NCI-H82 treated with DMSO at 0.1 percent for 48 hours (cell line): ENCODE data around the gene CTTNBP2.
"Not testable (repeated sequence)": the region's sequence is repeated elsewhere in the genome, so short reads cannot be mapped to it uniquely, and the experiment has no call there.

Experiments
- DNase-seq: peaks from one replicate; lab custom pipeline; 2025; ENCODE audit not compliant: unreplicated experiment; lab: John Stamatoyannopoulos, UW

The CTTNBP2 gene

DNA sequence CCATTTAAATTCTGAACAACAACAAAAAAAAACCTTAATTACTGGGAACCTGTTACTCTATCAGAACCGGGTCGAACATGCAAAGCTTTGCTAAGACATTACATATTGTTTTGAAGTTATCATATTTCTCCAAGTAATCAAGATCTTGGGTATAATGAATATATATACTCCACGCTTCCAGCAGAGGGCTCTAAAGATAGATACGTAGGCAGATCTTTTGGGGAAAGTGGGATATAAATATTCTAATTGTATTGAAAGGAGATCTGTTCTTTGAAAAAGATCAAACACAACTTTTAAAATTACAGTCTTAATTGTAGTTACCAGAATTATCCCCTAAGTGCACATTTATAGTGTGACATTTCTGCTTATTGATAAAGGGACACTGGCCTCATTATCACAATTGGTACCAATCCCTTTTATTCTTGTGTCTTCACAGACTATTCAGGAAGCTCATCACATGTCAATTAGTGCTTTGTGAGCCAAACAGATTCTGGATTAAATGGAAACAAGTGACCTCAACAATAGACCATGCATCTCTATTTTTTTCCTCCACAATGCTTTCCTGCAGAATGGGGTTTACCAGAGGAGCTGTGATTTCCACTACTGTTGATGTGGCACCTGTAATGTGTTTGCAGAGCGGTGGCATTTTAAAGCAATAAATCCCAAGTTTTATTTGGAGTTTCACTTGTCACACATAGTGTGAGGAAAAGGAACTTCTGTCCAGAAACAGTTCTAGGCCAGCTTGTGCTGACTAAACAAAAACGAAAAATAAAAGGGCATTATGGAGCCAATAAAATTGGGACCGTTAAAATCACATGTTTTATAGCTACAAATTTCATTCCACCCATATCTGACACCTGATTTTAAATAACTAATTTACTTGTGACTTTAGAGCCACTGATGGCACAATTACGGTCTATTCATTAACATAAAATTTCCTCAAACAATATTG is 122.4 kb downstream of the CTTNBP2 start:
- no peak for DNase-seq

DNA sequence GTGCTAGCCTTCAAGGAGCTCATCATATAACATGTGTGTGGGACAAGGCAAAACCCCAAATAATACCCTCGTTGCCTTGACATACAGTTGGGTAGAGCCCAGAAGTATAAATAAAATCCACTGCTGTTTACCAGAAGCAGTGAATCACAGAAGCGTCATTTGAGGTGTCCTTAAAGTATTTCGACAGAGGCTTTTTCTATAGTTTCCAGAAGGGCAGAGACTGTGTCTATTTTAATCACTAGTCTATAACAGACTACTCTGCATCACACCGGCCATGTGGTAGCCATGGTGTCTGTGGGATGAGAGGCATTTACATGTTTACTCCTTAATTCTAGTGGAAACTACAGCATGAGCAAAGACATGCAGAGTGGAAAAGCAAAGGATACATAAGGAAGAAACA is 131.3 kb downstream of the CTTNBP2 start:
- DNase-seq, result no peak

DNA sequence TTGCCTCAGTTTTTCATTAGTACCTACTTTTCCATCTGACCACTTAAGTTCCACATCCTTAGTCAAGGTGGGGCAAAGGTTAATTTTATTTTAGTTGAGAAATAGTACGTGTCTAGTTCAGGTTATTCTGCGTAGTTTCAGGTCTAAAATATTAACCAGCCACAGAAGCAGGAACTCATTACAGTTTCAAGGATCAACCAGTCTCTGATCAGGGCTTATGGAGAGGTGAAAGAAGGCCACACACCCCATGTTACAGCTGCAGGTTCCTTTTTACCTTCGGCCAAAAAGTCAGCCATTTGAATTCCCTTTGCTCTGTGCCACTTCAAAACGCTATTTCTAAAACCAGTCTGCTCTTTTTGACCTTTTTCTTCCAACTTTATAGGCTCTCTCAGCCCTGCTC is 134.2 kb downstream of the CTTNBP2 start:
- DNase-seq, result no peak

DNA sequence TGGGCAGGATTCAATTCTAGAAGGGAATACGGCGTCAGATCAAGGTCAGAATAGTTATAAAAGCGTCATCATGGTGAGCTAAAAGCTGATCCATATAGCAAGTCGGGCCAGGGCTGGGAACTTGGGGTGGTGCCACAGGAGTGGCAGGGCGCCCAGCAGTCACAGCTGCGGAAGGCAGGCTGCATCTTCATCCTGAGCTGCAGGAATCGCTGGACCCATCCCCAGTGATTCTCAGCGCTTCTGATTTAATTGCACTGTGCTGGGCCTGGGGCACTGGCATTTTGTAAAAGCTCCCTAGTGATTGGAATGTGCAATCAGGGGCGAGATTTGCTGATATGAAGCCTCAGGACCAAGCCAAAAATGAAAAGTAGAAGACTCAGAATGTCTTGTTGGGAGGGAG is 135.3 kb downstream of the CTTNBP2 start:
- DNase-seq, result no peak

DNA sequence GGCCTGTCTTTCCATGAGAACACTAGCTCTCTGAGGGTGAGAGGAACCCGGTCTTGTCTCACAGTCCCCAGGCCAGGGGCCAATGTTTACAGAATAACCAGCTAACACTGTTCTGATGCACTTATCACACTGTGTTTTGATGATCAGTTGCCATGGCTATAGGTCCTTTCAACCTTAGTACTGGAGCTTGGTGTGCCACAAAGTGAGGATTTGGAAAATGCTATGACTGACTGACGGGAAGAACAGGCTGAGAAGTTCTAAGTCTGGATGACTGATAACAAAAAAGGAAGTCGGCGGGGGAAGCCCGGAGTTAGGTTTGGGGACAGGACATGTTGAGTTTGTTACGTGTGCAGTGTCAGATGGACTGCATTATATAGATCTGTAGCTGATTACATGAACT is 141.8 kb downstream of the CTTNBP2 start:
- DNase-seq, result no peak

DNA sequence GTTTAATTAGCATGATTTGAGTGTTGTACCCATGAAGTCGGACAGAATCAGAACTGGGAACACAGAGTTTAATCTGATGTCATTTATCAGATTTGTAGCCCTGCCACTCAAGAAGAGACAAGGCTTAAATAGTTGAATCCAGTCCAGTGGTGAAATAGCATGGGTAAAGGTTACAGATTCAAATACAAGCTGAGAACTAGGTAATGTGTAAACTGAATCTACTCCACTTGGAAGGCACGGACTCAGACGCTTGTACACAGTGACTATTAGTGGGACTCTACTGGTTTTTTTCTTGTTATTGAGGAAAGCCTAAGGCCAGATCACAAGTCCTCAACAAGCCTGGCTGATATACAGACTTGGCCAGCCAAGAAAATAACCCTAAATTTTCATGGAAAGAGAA is 142.9 kb downstream of the CTTNBP2 start:
- no peak for DNase-seq

DNA sequence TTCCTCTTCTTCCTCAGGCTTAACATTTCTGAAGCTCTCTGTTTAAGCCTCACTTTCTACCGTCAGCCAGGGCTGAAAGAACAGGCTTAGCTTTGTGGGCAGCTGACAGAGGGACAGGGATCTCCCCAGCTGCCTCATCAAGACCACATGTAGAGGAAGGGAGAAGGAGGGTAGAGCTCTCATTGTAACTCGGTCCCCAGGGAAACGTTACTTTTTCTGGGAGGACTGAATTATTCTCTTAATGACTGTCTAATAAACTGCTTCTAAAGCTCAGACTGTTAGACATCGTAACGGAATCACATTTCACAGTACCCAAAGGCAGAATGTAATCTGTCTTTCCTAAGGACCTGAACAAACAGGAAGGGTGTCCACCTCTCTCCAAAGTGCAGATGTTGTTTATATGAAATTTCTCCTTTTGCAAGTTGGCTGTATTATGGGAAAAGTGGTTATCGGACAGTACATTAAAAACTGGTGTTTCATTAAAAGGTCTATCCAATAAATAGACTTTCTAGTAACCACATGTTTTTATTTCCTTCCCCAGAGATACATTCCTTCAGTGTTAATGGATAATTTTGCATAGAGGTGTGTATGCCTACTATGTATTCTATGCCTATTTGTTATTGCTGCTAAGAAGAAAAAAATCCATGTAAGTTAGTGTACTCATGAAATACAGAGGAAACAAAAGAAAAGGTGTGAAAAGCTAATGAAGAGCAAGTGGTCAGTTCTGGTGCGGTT is 144.2 kb downstream of the CTTNBP2 start:
- no peak for DNase-seq

DNA sequence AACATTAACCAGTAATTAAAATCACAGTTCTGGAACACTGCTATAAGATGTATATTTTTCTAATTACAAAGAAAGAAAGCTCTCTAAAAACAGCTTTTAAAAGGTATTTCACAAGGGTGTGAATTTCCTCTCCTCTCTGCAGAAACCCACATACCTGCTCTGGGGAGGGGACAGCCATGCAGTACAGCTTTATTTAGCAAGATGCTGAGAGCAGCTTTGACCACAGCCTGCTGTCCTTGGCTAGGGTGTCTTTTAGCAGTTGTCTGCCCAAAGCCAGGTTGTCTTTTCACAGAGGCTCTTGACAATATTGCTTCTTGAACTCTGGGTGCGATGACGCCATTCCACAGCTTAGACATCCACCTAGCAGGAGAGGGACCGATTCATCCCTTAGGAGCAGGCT is 148.3 kb downstream of the CTTNBP2 start:
- DNase-seq, result no peak

DNA sequence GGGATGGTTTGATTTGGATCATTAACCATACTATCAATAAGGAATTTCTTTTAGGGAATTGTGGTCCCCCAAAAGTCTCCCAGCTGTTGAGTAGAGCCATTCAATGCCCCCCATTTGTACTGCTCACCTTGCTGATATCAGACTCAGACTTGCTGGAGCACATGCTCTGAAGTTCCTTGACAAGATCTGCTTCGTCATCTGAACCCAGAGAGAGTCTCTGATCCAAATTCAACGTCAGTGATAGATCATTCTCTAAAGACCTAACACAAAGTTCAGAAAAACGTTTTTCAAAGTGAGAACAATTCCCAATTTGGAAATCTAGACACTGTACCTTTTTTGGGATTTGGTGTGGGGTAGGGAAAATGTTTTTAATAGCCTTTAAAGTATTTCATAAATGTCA is 153.9 kb downstream of the CTTNBP2 start:
- DNase-seq, result no peak

DNA sequence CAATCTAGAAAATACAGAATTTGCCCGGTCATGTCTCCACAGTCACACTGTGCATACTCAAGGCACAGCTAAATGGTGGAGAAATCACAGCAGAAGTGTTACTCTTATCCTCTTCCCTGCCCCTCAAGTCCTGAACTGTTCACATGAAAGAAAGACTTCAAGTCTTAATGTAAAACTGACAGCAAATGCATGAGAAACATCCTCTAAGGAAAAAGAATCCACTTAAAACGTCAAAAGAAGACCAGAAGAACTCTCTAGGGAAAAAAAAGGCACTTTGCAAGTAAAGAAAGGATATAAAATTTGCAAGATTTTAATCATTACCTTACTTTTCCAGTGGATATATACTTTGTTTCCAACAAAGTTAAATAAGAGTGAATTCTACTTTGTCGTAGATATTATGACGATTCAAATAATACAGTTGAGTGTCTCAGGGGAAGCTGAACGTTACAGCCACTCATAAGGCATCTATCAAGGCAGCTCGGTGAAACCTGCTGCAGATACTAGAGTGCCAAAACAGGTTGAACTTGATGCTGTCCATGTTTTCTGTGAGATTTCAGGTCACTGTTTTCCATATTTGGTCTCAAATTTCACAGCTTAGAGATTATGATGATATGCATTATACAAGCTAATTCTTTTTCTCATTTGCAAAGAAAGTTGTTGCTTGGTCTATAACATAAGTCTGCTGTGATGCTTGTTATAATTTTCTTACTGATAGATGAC is 155.0 kb downstream of the CTTNBP2 start:
- no peak for DNase-seq

DNA sequence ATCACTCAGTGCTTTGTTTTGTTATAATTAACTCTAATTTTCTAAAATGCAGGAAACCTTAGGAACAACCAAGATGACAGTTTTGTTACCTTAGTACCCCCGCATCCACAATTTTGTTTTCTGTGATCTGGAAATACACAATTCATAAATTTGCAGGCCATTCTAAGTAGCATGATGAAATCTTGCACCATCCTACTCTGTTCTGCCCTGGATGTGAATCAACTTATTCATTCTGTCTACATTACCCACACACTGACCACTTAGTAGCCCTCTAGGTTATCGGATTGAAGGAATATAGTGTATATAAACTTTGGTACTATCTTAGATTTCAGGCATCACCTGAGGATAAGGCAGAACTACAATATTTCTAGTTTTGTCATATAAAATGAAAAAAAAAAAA is 155.9 kb downstream of the CTTNBP2 start:
- no peak for DNase-seq

DNA sequence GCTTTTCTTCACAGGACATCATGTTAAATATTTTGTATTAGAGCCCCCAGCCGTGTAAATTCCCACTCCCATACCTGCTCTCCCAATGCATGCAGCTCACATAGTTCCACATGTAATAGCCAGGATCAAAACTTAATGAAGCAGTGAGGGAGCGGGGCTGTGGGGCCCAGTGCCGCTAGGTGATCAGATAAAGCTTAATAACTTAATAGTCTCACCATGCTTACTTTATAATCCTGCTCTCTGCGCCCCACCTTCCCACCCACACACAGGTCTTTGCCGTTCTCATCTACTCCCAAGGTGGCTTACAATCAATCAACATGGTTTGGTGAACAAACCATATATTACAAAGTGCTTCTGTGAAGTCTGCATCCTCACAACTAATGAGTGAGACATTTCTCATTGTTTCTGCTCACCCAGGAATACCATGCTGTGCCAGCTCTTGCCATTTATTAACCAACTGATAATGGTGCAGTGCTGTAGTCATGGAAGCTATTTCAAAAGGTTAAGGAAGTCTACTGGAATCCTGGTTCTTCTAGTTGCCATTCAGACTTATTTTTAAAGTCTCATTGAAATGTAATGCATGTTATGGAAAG is 156.4 kb downstream of the CTTNBP2 start:
- DNase-seq, result no peak

DNA sequence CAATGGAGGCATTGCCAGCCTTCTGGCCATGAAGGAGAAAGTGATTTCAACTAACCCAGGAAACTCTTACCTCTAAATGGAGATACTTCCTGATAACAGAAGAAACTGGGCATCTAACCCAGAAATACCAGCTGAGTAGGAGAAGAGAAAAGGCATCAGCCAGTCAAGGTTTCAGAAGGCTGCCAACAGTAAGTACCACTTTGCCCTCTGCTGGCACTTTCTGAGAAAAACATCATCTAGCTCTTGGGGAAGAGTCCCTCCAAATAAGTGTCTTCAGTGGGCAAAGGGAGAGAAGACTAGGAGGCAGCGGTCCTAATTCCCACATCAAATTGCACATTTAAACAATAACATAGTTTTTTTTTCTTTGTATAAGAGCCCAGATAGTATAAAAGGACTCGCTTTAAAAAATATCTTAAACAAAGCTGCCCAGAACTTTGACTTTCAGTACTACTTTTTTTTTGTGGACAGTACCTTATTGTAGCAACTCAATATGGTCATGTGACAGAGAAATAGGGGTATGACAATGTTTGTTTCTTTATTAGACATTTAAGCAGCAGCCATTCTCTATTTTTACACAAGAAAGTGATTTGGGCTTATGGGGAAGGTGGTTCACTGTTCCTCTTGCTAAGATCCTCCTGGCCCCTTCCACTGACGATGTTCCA is 157.3 kb downstream of the CTTNBP2 start:
- DNase-seq, result peak; percentile 3

DNA sequence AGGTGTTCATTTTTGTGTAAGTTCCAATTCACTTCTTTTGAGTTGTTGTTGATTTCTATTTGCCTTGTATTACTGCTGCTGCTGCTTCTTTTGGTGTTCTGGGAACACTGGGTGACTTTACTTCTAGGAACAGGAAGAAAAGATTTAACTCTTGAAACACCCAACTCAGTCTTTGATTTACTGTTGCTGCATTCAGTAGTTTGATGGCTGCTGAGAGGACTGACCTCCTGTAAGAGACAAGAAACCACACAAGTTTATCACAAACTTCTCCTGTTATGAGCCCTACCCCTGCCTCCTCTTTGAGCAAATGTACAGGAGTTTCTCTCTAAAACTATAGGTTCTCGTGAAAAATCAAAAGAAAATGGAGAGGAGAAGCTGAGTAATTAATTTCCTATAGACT is 161.7 kb downstream of the CTTNBP2 start:
- DNase-seq, result no peak

DNA sequence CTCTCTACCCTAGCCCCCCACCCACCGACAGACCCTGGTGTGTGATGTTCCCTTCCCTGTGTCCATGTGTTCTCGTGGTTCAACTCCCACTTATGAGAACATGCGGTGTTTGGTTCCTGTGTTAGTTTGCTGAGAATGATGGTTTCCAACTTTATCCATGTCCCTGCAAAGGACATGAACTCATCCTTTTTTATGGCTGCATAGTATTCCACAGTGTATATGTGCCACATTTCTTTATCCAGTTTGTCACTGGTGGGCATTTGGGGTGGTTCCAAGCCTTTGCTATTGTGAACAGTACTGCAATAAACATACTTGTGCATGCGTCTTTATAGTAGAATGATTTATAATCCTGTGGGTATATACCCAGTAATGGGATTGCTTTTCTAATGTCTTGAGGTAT is 165.1 kb downstream of the CTTNBP2 start:
- DNase-seq, result not testable (repeated sequence)

DNA sequence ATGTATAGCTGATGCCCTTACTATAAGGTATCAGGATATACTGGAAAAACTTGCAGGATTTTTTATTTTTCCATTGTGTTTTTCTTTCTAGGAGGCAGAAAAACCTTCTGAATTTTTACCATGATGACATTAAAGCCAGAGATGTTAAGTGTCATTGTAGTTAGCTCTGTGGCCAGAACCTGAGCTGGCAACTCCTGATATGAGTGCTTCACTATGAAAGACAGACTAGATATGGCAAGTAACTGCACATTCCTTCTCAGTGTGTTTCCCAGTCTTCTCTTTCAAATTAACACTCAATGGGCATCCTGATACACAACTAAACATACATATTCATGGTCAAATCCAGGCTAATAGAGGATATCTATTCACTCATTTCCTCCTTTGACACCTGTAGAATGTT is 166.2 kb downstream of the CTTNBP2 start:
- no peak for DNase-seq

DNA sequence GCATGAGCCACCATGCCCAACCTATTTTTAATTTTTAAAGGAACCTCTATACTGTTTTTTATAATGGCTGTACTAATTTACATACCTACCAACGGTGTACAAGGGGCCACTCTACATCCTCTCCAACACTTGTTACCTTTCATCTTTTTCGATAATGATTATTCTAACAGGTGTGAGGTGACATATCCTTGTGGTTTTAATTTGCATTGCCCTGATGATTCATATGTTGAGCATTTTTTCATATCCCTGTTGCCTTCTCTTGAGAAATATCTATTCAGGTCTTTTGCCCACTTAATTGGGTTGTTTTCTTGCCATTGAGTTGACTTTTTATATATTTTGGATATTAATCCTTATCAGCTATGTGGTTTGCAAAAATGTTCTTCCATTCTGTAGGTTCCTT is 167.0 kb downstream of the CTTNBP2 start:
- no peak for DNase-seq

DNA sequence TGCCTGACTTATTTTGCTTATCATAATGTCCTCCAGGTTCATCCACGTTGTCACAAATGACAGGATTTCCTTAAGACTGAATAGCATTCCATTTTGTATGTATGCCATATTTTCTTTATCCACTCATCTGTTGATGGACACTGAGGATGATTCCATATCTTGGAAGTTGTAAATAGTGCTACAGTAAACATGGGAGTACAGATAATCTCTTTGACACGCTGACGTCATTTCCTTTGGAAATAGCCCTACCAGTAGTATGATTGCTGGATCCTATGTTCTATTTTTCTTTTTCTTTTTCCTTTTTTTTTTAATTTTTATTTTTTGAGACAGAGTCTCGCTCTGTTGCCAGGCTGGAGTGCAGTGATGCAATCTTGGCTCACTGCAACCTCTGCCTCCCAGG is 167.6 kb downstream of the CTTNBP2 start:
- no peak for DNase-seq

DNA sequence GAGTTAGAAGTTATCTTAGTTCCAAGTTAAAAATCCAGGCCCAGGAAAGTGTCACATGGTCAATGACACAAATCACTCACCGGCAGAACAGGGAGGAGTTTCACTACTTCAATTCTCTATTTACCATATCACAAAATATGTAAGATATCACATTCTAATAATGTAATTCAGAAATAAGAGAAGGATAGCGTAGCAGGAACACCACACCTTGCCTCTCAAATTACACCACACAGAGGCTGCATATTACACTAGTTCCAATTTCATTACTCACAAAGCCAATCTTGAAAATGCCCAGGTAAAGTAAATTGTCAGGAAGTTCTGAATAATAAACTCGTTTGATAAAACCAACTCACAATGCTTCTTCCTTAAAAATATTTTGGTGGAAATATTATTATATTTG is 169.2 kb downstream of the CTTNBP2 start:
- no peak for DNase-seq

DNA sequence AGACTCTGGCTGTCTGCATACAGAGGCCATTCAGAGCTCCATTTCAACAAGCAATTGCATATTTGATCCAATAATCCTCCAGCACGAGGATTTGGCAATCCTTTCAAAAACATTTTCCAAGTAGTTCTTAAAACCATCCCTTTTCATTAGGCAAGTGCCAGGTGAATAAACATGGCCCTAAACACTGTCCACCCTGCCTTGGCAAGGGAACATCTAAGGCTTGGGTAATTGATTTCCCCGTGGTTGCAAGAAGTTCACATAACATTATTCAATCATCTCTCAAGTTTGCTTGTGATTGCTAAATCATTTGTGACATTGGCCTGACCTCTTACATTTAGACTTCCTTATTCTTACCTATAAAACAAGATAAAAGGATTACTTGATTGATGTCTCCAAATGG is 175.2 kb downstream of the CTTNBP2 start:
- no peak for DNase-seq

DNA sequence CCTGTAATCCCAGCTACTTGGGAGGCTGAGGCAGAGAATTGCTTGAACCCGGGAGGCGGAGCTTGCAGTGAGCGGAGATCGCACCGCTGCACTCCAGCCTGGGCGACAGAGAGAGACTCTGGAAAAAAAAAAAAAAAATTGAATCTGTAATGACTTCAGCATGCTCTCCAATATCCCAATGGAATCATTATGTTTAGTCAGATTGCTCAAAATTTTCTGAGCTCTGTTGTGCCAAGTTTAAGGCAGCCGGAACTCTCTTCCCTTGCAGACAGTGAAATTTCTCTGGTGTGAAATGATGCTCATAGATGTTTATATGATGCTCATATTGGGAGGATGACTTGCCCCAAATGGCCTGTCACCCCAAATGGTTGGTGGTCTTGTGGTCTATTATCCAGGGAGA is 180.9 kb downstream of the CTTNBP2 start:
- no peak for DNase-seq
